ENCODE data around the gene PAIP2. TPM values are rescaled to one million over a fixed set of nuclear protein-coding genes. Genes with fewer than 3 reads are reported as not detected.

Gene PAIP2
- total RNA-seq, 1 experiment from 2014 or later, result 79.4 TPM

DNA sequence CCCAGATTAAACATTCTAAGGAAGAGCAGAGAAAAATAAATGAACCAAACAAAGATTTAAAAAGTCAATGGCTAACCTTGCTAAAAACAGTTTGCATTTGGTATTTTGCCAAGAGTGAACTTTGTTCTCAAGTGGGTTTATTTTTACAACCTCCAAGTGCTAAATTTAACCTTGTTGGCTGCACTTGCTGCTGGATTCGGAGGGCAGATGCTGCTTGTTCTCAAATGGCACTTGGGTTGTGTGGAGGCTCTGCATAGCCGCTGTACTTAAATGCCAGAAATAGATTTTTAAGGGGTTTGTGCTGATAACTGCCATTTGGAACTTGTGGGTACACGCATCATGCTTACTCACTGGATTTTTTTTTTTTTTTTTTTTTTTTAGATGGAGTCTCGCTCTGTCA, 75.6 kb downstream of the PAIP2 start:
- intact Hi-C loops (cut with micrococcal nuclease; ENCODE audit: unreplicated experiment), result no loop called here
- no peak overlapping the region for H3K4me3 ChIP-seq (ENCODE audit: low read depth in 2 of 2, low read length in 2 of 2)
- no peaks in the 10 kb centered on the region for H3K4me1 ChIP-seq (ENCODE audit: control insufficient read depth, insufficient read depth, low read length)
- no peaks in the 10 kb centered on the region for H3K36me3 ChIP-seq (ENCODE audit: control insufficient read depth, insufficient read depth, low read length)
- in situ Hi-C loops (cut with HindIII; ENCODE audit: low pct_unique_long_range_greater_than_20kb, low sequenced_read_pairs), result loop anchor here (25.0 kb wide), 1 partner anchor 95 kb away; no protein-coding TSS in a partner anchor
- no peaks in the 10 kb centered on the region for H3K27me3 ChIP-seq (ENCODE audit: control insufficient read depth, insufficient read depth, low read length)
- CTCF ChIA-PET, result no interaction called here
- POLR2A ChIA-PET, result interaction anchor here (0.5 kb wide), 1 partner anchor 259 kb away, joined by 3 read pairs; no protein-coding TSS in a partner anchor
- ATAC-seq (no peak), DNase-seq (ENCODE audit: low read depth, low spot score) (no peak)
- no TSS peak for BruUV-seq (replicated peaks)
- H3K9me3 ChIP-seq (ENCODE audit: control insufficient read depth, insufficient read depth, low read depth, low read length), result no peaks in the 10 kb centered on the region
- no peak overlapping the region for H3K27ac ChIP-seq (ENCODE audit: low read length)
- TF ChIP-seq SIN3A (IDR thresholded peaks at IDR 0.05; ENCODE audit: borderline replicate concordance, insufficient read depth, low read depth, low read length) (no peak), TCF7L2 (IDR thresholded peaks at IDR 0.05; ENCODE audit: low read depth, low read length) (no peak), POLR2AphosphoS5 (IDR thresholded peaks at IDR 0.05; ENCODE audit: low read depth, low read length) (no peak)
- TF ChIP-seq, protein P1, sequence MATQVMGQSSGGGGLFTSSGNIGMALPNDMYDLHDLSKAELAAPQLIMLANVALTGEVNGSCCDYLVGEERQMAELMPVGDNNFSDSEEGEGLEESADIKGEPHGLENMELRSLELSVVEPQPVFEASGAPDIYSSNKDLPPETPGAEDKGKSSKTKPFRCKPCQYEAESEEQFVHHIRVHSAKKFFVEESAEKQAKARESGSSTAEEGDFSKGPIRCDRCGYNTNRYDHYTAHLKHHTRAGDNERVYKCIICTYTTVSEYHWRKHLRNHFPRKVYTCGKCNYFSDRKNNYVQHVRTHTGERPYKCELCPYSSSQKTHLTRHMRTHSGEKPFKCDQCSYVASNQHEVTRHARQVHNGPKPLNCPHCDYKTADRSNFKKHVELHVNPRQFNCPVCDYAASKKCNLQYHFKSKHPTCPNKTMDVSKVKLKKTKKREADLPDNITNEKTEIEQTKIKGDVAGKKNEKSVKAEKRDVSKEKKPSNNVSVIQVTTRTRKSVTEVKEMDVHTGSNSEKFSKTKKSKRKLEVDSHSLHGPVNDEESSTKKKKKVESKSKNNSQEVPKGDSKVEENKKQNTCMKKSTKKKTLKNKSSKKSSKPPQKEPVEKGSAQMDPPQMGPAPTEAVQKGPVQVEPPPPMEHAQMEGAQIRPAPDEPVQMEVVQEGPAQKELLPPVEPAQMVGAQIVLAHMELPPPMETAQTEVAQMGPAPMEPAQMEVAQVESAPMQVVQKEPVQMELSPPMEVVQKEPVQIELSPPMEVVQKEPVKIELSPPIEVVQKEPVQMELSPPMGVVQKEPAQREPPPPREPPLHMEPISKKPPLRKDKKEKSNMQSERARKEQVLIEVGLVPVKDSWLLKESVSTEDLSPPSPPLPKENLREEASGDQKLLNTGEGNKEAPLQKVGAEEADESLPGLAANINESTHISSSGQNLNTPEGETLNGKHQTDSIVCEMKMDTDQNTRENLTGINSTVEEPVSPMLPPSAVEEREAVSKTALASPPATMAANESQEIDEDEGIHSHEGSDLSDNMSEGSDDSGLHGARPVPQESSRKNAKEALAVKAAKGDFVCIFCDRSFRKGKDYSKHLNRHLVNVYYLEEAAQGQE (IDR thresholded peaks at IDR 0.05; ENCODE audit: insufficient read depth in 1 of 2, low read depth in 2 of 2, low read length in 1 of 2), result no peak
- TF ChIP-seq, protein P2, sequence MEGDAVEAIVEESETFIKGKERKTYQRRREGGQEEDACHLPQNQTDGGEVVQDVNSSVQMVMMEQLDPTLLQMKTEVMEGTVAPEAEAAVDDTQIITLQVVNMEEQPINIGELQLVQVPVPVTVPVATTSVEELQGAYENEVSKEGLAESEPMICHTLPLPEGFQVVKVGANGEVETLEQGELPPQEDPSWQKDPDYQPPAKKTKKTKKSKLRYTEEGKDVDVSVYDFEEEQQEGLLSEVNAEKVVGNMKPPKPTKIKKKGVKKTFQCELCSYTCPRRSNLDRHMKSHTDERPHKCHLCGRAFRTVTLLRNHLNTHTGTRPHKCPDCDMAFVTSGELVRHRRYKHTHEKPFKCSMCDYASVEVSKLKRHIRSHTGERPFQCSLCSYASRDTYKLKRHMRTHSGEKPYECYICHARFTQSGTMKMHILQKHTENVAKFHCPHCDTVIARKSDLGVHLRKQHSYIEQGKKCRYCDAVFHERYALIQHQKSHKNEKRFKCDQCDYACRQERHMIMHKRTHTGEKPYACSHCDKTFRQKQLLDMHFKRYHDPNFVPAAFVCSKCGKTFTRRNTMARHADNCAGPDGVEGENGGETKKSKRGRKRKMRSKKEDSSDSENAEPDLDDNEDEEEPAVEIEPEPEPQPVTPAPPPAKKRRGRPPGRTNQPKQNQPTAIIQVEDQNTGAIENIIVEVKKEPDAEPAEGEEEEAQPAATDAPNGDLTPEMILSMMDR (IDR thresholded peaks at IDR 0.05), result no peak

DNA sequence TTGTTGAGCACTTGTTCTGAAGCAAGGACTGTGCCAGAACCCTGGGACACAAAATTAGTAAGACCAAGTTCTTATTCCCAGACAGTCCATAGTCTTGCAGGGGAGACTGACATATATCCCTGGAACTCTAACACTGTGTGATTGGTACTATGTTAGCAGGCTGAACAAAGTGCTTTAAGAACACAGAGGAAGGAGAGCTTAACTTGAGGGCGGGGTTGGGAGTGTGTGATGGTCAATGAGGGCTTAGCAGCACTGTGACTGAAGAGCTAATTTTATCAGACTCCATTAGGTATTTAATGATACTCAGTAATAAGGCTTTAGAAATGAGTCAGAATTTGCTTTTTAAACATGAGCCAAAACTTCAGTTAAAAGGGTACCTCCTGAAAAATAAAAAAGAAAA, 77.1 kb downstream of the PAIP2 start:
- intact Hi-C loops (cut with micrococcal nuclease; ENCODE audit: unreplicated experiment) (no loop called here), in situ Hi-C loops (cut with HindIII; ENCODE audit: low pct_unique_long_range_greater_than_20kb, low sequenced_read_pairs) (loop anchor here (25.0 kb wide), 1 partner anchor 94 kb away; no protein-coding TSS in a partner anchor)
- H3K27me3 ChIP-seq (ENCODE audit: control insufficient read depth, insufficient read depth, low read length), result no peaks in the 10 kb centered on the region
- no peak overlapping the region for H3K27ac ChIP-seq (ENCODE audit: low read length)
- no peaks in the 10 kb centered on the region for H3K4me1 ChIP-seq (ENCODE audit: control insufficient read depth, insufficient read depth, low read length)
- TF ChIP-seq TCF7L2 (IDR thresholded peaks at IDR 0.05; ENCODE audit: low read depth, low read length) (no peak), POLR2AphosphoS5 (IDR thresholded peaks at IDR 0.05; ENCODE audit: low read depth, low read length) (no peak), SIN3A (IDR thresholded peaks at IDR 0.05; ENCODE audit: borderline replicate concordance, insufficient read depth, low read depth, low read length) (no peak)
- TF ChIP-seq, protein P1 (IDR thresholded peaks at IDR 0.05; ENCODE audit: insufficient read depth in 1 of 2, low read depth in 2 of 2, low read length in 1 of 2), result no peak
- TF ChIP-seq, protein P2 (IDR thresholded peaks at IDR 0.05), result no peak
- ChIA-PET POLR2A (no interaction called here), CTCF (interaction anchor here (0.8 kb wide), 1 partner anchor 9 kb away, joined by 3 read pairs; no protein-coding TSS in a partner anchor)
- H3K4me3 ChIP-seq (ENCODE audit: low read depth in 2 of 2, low read length in 2 of 2), result no peak overlapping the region
- H3K9me3 ChIP-seq (ENCODE audit: control insufficient read depth, insufficient read depth, low read depth, low read length), result no peaks in the 10 kb centered on the region
- BruUV-seq (replicated peaks), result no TSS peak
- no peak for DNase-seq (ENCODE audit: low read depth, low spot score)
- no peaks in the 10 kb centered on the region for H3K36me3 ChIP-seq (ENCODE audit: control insufficient read depth, insufficient read depth, low read length)
- no peak for ATAC-seq

All from Panc1 (cell line).